SK-N-SH treated with all-trans-retinoic acid at 6 μM for 48 hours (cell line): ENCODE measurements around the gene UBR3.
A peak's percentile ranks its signal among the peaks of the same experiment; 100 is the strongest.

Experiments used
- ATAC-seq: fragments of 200-7000 bp; cut with Tn5 transposase; 3 replicates; pipeline ENCODE4 v1.9.1; 2020; ENCODE audit warnings: mild to moderate bottlenecking, moderate library complexity
- ARNTL ChIP-seq: fragments of 450-650 bp; formaldehyde crosslinking; IDR thresholded peaks from 2 replicates; pipeline ENCODE4 v1.5.0; 2020; ENCODE audit warnings: low read depth, mild to moderate bottlenecking, moderate library complexity, borderline replicate concordance
- CSDC2 ChIP-seq: fragments of 250-450 bp; sonication (Bioruptor Pico); IDR thresholded peaks from 2 replicates; pipeline ENCODE4 v1.5.0; 2020; ENCODE audit warnings: mild to moderate bottlenecking, moderate library complexity
- ESRRG ChIP-seq: fragments of 250-450 bp; sonication (Bioruptor Pico); IDR thresholded peaks from 2 replicates; pipeline ENCODE4 v1.6.1; 2021; ENCODE audit warnings: mild to moderate bottlenecking
- GLIS3 ChIP-seq: fragments of 250-450 bp; sonication (Bioruptor Pico); IDR thresholded peaks from 2 replicates; pipeline ENCODE4 v1.5.0; 2020; ENCODE audit warnings: mild to moderate bottlenecking, moderate library complexity
- ISL1 ChIP-seq: fragments of 250-450 bp; sonication (Bioruptor Pico); IDR thresholded peaks from 2 replicates; pipeline ENCODE4 v2.1.2; 2022; ENCODE audit warnings: mild to moderate bottlenecking, moderate library complexity
- PPARA ChIP-seq: fragments of 250-450 bp; sonication (Bioruptor Pico); IDR thresholded peaks from 2 replicates; pipeline ENCODE4 v1.5.0; 2020; ENCODE audit warnings: mild to moderate bottlenecking, borderline replicate concordance
- RARB ChIP-seq: fragments of 250-450 bp; sonication (Bioruptor Pico); IDR thresholded peaks from 2 replicates; pipeline ENCODE4 v1.8.0; 2021; ENCODE audit warnings: mild to moderate bottlenecking, moderate library complexity
- SNAI2 ChIP-seq: fragments of 250-450 bp; sonication (Bioruptor Pico); IDR thresholded peaks from 2 replicates; pipeline ENCODE4 v1.5.0; 2020; ENCODE audit warnings: mild to moderate bottlenecking, moderate library complexity
- TCF4 ChIP-seq: fragments of 250-450 bp; sonication (Bioruptor Pico); IDR thresholded peaks from 2 replicates; pipeline ENCODE4 v1.8.0; 2021; ENCODE audit warnings: mild to moderate bottlenecking, moderate library complexity, borderline replicate concordance
- TOX ChIP-seq: fragments of 250-450 bp; sonication (Bioruptor Pico); IDR thresholded peaks from 2 replicates; pipeline ENCODE4 v1.8.0; 2021; ENCODE audit warnings: mild to moderate bottlenecking, moderate library complexity, borderline replicate concordance
- ZC3H10 ChIP-seq: fragments of 250-450 bp; sonication (Bioruptor Pico); IDR thresholded peaks from 2 replicates; pipeline ENCODE4 v1.5.1; 2021; ENCODE audit warnings: mild to moderate bottlenecking, moderate library complexity
- ZFP3 ChIP-seq: fragments of 250-450 bp; sonication (Bioruptor Pico); IDR thresholded peaks from 2 replicates; pipeline ENCODE4 v1.5.0; 2020; ENCODE audit warnings: mild to moderate bottlenecking, moderate library complexity
- ZFP30 ChIP-seq: fragments of 450-650 bp; formaldehyde crosslinking; IDR thresholded peaks from 2 replicates; pipeline ENCODE4 v1.5.0; 2022; ENCODE audit warnings: mild to moderate bottlenecking, moderate library complexity
- ZNF565 ChIP-seq: fragments of 450-650 bp; formaldehyde crosslinking; conservative IDR thresholded peaks from 2 replicates; pipeline ENCODE4 v1.5.0; 2020; ENCODE audit warnings: low read depth, mild to moderate bottlenecking, moderate library complexity
- ZNF70 ChIP-seq: fragments of 450-650 bp; formaldehyde crosslinking; IDR thresholded peaks from 2 replicates; pipeline ENCODE4 v1.5.0; 2020; ENCODE audit warnings: mild to moderate bottlenecking, moderate library complexity
- TF ChIP-seq, protein P1 (sequence below): fragments of 250-450 bp; sonication (Bioruptor Pico); IDR thresholded peaks from 2 replicates; pipeline ENCODE4 v1.5.0; 2020; ENCODE audit warnings: mild to moderate bottlenecking, moderate library complexity
- TF ChIP-seq, protein P2 (sequence below): fragments of 250-450 bp; sonication (Bioruptor Pico); IDR thresholded peaks from 2 replicates; pipeline ENCODE4 v1.8.0; 2021; ENCODE audit warnings: low read depth, mild to moderate bottlenecking, moderate library complexity, borderline replicate concordance
- TF ChIP-seq, protein P3 (sequence below): fragments of 250-450 bp; sonication (Bioruptor Pico); IDR thresholded peaks from 2 replicates; pipeline ENCODE4 v1.5.1; 2020; ENCODE audit warnings: low read depth, mild to moderate bottlenecking, moderate library complexity
- TF ChIP-seq, protein P4 (sequence below): fragments of 250-450 bp; sonication (Bioruptor Pico); IDR thresholded peaks from 2 replicates; pipeline ENCODE4 v1.5.1; 2021; ENCODE audit warnings: mild to moderate bottlenecking, moderate library complexity
- TF ChIP-seq, protein P5 (sequence below): fragments of 250-450 bp; sonication (Bioruptor Pico); IDR thresholded peaks from 2 replicates; pipeline ENCODE4 v1.8.0; 2020; ENCODE audit warnings: mild to moderate bottlenecking, moderate library complexity, borderline replicate concordance

UBR3 gene

DNA sequence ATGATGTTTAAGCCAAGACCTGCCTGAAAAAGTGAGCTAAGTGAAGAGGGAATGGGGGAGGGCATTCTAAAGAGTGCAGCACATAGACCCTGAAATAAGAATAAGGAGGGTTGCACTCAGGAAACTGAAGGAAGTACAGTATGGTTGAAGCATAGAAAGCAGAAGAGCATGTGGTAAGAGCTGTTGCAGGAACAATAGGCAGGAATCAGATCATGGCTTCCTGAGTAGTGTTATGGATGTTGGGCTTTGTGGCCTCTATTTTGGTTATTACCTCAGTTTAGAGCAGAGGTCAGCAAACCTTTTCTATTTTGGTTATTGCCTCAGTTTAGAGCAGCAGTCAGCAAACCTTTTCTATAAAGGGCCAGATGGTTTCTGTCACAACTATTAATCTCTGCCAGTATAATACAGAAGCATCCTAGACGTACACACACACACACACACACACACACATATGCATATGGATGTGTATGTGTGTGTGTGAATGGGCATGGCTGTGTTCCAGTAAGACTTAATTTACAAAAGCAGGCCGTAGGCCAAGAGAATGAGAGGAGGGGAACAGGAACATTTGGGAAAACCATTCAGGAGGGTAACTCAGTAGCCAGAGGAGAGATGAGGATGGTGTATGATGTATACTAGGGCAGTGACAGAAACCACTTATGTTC is 259.6 kb downstream of the UBR3 start:
- peak; percentile 26; the same call in 1 of the 3 replicates for ATAC-seq
- TF ChIP-seq ZNF70 (CRISPR knock-in tag) (no peak), GLIS3 (CRISPR knock-in tag) (no peak), RARB (CRISPR knock-in tag) (no peak), ARNTL (no peak), ZFP30 (no peak), PPARA (CRISPR knock-in tag) (no peak), ISL1 (CRISPR knock-in tag) (no peak), ZC3H10 (CRISPR knock-in tag) (no peak), SNAI2 (CRISPR knock-in tag) (no peak), TOX (no peak)
- TF ChIP-seq, protein P1, sequence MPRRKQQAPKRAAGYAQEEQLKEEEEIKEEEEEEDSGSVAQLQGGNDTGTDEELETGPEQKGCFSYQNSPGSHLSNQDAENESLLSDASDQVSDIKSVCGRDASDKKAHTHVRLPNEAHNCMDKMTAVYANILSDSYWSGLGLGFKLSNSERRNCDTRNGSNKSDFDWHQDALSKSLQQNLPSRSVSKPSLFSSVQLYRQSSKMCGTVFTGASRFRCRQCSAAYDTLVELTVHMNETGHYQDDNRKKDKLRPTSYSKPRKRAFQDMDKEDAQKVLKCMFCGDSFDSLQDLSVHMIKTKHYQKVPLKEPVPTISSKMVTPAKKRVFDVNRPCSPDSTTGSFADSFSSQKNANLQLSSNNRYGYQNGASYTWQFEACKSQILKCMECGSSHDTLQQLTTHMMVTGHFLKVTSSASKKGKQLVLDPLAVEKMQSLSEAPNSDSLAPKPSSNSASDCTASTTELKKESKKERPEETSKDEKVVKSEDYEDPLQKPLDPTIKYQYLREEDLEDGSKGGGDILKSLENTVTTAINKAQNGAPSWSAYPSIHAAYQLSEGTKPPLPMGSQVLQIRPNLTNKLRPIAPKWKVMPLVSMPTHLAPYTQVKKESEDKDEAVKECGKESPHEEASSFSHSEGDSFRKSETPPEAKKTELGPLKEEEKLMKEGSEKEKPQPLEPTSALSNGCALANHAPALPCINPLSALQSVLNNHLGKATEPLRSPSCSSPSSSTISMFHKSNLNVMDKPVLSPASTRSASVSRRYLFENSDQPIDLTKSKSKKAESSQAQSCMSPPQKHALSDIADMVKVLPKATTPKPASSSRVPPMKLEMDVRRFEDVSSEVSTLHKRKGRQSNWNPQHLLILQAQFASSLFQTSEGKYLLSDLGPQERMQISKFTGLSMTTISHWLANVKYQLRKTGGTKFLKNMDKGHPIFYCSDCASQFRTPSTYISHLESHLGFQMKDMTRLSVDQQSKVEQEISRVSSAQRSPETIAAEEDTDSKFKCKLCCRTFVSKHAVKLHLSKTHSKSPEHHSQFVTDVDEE (CRISPR knock-in tag) = no peak
- TF ChIP-seq, protein P2, sequence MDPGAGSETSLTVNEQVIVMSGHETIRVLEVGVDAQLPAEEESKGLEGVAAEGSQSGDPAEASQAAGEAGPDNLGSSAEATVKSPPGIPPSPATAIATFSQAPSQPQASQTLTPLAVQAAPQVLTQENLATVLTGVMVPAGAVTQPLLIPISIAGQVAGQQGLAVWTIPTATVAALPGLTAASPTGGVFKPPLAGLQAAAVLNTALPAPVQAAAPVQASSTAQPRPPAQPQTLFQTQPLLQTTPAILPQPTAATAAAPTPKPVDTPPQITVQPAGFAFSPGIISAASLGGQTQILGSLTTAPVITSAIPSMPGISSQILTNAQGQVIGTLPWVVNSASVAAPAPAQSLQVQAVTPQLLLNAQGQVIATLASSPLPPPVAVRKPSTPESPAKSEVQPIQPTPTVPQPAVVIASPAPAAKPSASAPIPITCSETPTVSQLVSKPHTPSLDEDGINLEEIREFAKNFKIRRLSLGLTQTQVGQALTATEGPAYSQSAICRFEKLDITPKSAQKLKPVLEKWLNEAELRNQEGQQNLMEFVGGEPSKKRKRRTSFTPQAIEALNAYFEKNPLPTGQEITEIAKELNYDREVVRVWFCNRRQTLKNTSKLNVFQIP (CRISPR knock-in tag) = no peak
- TF ChIP-seq, protein P3, sequence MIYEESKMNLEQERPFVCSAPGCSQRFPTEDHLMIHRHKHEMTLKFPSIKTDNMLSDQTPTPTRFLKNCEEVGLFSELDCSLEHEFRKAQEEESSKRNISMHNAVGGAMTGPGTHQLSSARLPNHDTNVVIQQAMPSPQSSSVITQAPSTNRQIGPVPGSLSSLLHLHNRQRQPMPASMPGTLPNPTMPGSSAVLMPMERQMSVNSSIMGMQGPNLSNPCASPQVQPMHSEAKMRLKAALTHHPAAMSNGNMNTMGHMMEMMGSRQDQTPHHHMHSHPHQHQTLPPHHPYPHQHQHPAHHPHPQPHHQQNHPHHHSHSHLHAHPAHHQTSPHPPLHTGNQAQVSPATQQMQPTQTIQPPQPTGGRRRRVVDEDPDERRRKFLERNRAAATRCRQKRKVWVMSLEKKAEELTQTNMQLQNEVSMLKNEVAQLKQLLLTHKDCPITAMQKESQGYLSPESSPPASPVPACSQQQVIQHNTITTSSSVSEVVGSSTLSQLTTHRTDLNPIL = no peak

DNA sequence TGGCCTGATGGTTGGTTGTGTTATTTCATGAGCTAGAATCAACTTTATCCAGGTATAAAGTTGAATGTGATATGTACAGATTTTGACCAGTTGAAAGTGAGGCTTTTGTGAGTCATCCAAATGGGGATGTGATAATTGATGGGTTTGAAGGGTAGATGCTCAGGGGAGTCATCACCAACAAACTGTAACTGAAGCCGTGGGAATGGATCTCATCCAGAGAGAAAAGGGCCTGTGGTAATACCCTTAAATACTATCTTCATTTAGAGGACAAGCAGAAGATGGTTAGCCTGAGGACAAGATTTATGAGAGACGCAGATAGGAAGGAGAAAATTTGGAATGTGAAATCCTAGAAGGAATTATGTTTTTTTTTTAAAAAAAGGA is 260.1 kb downstream of the UBR3 start:
- TF ChIP-seq SNAI2 (CRISPR knock-in tag) (no peak), ESRRG (CRISPR knock-in tag) (no peak), ZC3H10 (CRISPR knock-in tag) (no peak), ARNTL (no peak), ZNF565 (no peak), TOX (no peak), PPARA (CRISPR knock-in tag) (no peak), GLIS3 (CRISPR knock-in tag) (no peak)
- TF ChIP-seq, protein P3 = no peak
- TF ChIP-seq, protein P4, sequence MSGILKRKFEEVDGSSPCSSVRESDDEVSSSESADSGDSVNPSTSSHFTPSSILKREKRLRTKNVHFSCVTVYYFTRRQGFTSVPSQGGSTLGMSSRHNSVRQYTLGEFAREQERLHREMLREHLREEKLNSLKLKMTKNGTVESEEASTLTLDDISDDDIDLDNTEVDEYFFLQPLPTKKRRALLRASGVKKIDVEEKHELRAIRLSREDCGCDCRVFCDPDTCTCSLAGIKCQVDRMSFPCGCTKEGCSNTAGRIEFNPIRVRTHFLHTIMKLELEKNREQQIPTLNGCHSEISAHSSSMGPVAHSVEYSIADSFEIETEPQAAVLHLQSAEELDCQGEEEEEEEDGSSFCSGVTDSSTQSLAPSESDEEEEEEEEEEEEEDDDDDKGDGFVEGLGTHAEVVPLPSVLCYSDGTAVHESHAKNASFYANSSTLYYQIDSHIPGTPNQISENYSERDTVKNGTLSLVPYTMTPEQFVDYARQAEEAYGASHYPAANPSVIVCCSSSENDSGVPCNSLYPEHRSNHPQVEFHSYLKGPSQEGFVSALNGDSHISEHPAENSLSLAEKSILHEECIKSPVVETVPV (CRISPR knock-in tag) = no peak
- TF ChIP-seq, protein P5, sequence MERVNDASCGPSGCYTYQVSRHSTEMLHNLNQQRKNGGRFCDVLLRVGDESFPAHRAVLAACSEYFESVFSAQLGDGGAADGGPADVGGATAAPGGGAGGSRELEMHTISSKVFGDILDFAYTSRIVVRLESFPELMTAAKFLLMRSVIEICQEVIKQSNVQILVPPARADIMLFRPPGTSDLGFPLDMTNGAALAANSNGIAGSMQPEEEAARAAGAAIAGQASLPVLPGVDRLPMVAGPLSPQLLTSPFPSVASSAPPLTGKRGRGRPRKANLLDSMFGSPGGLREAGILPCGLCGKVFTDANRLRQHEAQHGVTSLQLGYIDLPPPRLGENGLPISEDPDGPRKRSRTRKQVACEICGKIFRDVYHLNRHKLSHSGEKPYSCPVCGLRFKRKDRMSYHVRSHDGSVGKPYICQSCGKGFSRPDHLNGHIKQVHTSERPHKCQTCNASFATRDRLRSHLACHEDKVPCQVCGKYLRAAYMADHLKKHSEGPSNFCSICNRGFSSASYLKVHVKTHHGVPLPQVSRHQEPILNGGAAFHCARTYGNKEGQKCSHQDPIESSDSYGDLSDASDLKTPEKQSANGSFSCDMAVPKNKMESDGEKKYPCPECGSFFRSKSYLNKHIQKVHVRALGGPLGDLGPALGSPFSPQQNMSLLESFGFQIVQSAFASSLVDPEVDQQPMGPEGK (CRISPR knock-in tag) = no peak
- ATAC-seq = no peak

DNA sequence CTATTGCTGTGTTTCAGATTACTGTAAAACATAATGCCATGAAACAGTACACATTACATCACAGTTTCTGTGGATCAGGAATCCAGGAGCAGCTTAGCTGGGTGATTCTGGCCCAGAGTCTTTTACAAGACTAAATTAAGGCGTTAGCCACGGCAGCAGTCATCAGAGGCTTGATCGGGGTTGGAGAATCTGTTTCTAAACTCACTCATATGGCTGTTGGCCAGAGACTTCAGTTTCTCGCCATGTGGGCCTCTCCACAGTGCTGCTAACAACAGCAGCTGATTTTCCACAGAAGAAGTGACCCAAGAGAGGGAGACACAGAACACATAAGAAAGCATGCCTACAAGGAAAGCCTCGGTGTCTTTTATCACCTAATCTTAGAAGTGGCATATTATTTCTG is 261.5 kb downstream of the UBR3 start:
- no peak for ATAC-seq
- TF ChIP-seq RARB (CRISPR knock-in tag) (no peak), ZFP3 (CRISPR knock-in tag) (no peak), CSDC2 (CRISPR knock-in tag) (no peak), ARNTL (no peak), TCF4 (no peak), ISL1 (CRISPR knock-in tag) (no peak), ESRRG (CRISPR knock-in tag) (no peak)
- TF ChIP-seq, protein P5 (CRISPR knock-in tag) = no peak
- TF ChIP-seq, protein P1 (CRISPR knock-in tag) = no peak
